HCT116 (cell line): ENCODE measurements around the gene NEK11. TPM values are rescaled to one million over a fixed set of nuclear protein-coding genes. Genes with fewer than 3 reads are reported as not detected.
"Not testable (repeated sequence)": the region's sequence is repeated elsewhere in the genome, so short reads cannot be mapped to it uniquely, and the experiment has no call there.

Experiments
- ATAC-seq: fragments of 200-7000 bp; cut with Tn5 transposase; 2 replicates; pipeline ENCODE4 v1.9.1; 2020; ENCODE audit warnings: mild to moderate bottlenecking, moderate library complexity
- BruUV-seq: library from RNA; stranded (reverse); fragments of 400-500 nt; replicated peaks from 2 replicates; lab custom pipeline; 2021; lab: Mats Ljungman, UMichigan
- CTCF ChIA-PET: fragments of 300-600 bp; sonication (Branson Sonifier 250); formaldehyde crosslinking; loops from one replicate; lab custom pipeline; 2021; ENCODE audit warnings: antibody characterized with exemption; lab: Charles Lee
- POLR2A ChIA-PET: fragments of 300-600, 350-600 bp; sonication (Branson Sonifier 250); formaldehyde crosslinking; loops from one replicate; lab custom pipeline; 2021; ENCODE audit warnings: antibody characterized with exemption; lab: Charles Lee
- RAD21 ChIA-PET, 2 experiments: fragments of 300-600 bp; sonication (Branson Sonifier 250); formaldehyde crosslinking; loops; one replicate each; lab custom pipeline; 2023; ENCODE audit warnings: low total read pairs in 2 of 2; ENCODE audit not compliant: uncharacterized antibody in 2 of 2, unreplicated experiment in 2 of 2, low non-redundant PET in 1 of 2; lab: Charles Lee
- DNase-seq: peaks from one replicate; pipeline ENCODE4 v3.0.0-alpha.2; 2010; ENCODE audit warnings: low read depth, low spot score
- H2AFZ ChIP-seq: fragments of 200-600 bp; shearing (Covaris generic), sonication (generic); 2 replicates; pipeline ENCODE4 v1.6.1; 2017; ENCODE audit warnings: low read depth, mixed run types, mixed read lengths, antibody characterized with exemption, low read length; ENCODE audit not compliant: poor library complexity, severe bottlenecking
- H3K27ac ChIP-seq: 2 replicates; pipeline ENCODE4 v1.5.1; 2012; ENCODE audit warnings: low read depth, low read length
- H3K27me3 ChIP-seq: fragments of 200-600 bp; sonication (generic); 2 replicates; pipeline ENCODE4 v1.6.1; 2016; ENCODE audit warnings: mixed run types, low read length, mixed read lengths; ENCODE audit not compliant: insufficient read depth
- H3K36me3 ChIP-seq, 2 experiments: fragments of 200-500 bp in 1 of 2; fragments of 200-600 bp in 1 of 2; sonication (Bioruptor generic) in 1 of 2; sonication (generic) in 1 of 2; 2 replicates each; pipeline versions ENCODE4 v1.5.1 to v1.6.1; 2014 to 2016; ENCODE audit warnings: low read length in 2 of 2, inconsistent platforms in 1 of 2, mixed read lengths in 1 of 2, mixed run types in 1 of 2; ENCODE audit not compliant: insufficient read depth in 2 of 2, control insufficient read depth in 1 of 2
- H3K4me1 ChIP-seq, 2 experiments: fragments of 200-600 bp in 1 of 2; sonication (generic) in 1 of 2; 2 replicates each; pipeline versions ENCODE4 v1.5.1 to v1.6.1; 2012 to 2017; ENCODE audit warnings: low read length in 2 of 2, inconsistent platforms in 1 of 2, mild to moderate bottlenecking in 1 of 2, mixed read lengths in 1 of 2, mixed run types in 1 of 2, moderate library complexity in 1 of 2; ENCODE audit not compliant: insufficient read depth in 2 of 2, control insufficient read depth in 1 of 2
- H3K4me2 ChIP-seq: fragments of 200-600 bp; sonication (generic); 2 replicates; pipeline ENCODE4 v1.6.1; 2017; ENCODE audit warnings: mixed run types, low read length, mixed read lengths
- H3K4me3 ChIP-seq, 2 experiments: fragments of 200-600 bp in 1 of 2; sonication (generic) in 1 of 2; replicated peaks in 1 of 2; 2 replicates each; pipeline ENCODE4 v1.5.1; 2011 to 2016; ENCODE audit warnings: low read length in 2 of 2, control low read depth in 1 of 2, low read depth in 1 of 2, mild to moderate bottlenecking in 1 of 2, mixed read lengths in 1 of 2, mixed run types in 1 of 2
- H3K79me2 ChIP-seq: fragments of 200-600 bp; sonication (generic); 2 replicates; pipeline ENCODE4 v1.6.1; 2017; ENCODE audit warnings: mild to moderate bottlenecking, mixed run types, low read length, moderate library complexity, mixed read lengths; ENCODE audit not compliant: insufficient read depth
- H3K9ac ChIP-seq: fragments of 200-600 bp; sonication (generic); 2 replicates; pipeline ENCODE4 v1.6.1; 2016; ENCODE audit warnings: low read length, mixed read lengths
- H3K9me2 ChIP-seq: fragments of 200-600 bp; sonication (generic), shearing (Covaris generic); 2 replicates; pipeline ENCODE4 v1.6.1; 2017; ENCODE audit warnings: mixed run types, mild to moderate bottlenecking, moderate library complexity; ENCODE audit not compliant: insufficient read depth
- H3K9me3 ChIP-seq, 2 experiments: fragments of 200-500 bp in 1 of 2; fragments of 200-600 bp in 1 of 2; sonication (Bioruptor generic) in 1 of 2; sonication (generic) in 1 of 2; 2 replicates each; pipeline ENCODE4 v1.6.1; 2014 to 2017; ENCODE audit warnings: low read length in 2 of 2, mixed read lengths in 2 of 2, inconsistent platforms in 1 of 2, low read depth in 1 of 2, mild to moderate bottlenecking in 1 of 2, mixed run types in 1 of 2, moderate library complexity in 1 of 2; ENCODE audit not compliant: control insufficient read depth in 1 of 2, insufficient read depth in 1 of 2
- H4K20me1 ChIP-seq: fragments of 200-600 bp; sonication (generic), shearing (Covaris generic); 2 replicates; pipeline ENCODE4 v1.6.1; 2017; ENCODE audit warnings: mixed run types, mild to moderate bottlenecking, moderate library complexity; ENCODE audit not compliant: insufficient read depth
- CEBPB ChIP-seq: IDR thresholded peaks from 2 replicates; pipeline ENCODE4 v1.6.1; 2012; ENCODE audit warnings: low read depth
- ELF1 ChIP-seq: IDR thresholded peaks from 2 replicates; pipeline ENCODE4 v1.6.1; 2012; ENCODE audit warnings: low read depth, borderline replicate concordance
- SP1 ChIP-seq: IDR thresholded peaks from 2 replicates; pipeline ENCODE4 v1.6.1; 2012; ENCODE audit warnings: low read depth
- SRF ChIP-seq: IDR thresholded peaks from 2 replicates; pipeline ENCODE4 v1.6.1; 2012; ENCODE audit warnings: low read depth
- YY1 ChIP-seq: IDR thresholded peaks from 2 replicates; pipeline ENCODE4 v1.6.1; 2011; ENCODE audit warnings: low read length, low read depth, moderate library complexity, mild to moderate bottlenecking; ENCODE audit not compliant: insufficient replicate concordance; ENCODE audit errors: extremely low read depth
- ZFX ChIP-seq: fragments of 450-650 bp; IDR thresholded peaks from 2 replicates; pipeline ENCODE4 v1.6.1; 2017
- intact Hi-C: fragments of 100-400 bp; cut with micrococcal nuclease; formaldehyde crosslinking; loops from 2 replicates; pipeline ENCODE4 v1.10.0; 2022
- total RNA-seq: library from RNA; stranded (reverse); gene quantifications from one replicate; pipeline ENCODE4 v1.2.1, GENCODE V29; 2021; ENCODE audit not compliant: unreplicated experiment
- TF ChIP-seq, protein P1 (sequence below): IDR thresholded peaks from 2 replicates; pipeline ENCODE4 v1.6.1; 2012

Gene NEK11
- total RNA-seq, 1 experiment from 2014 or later: 3.1 TPM

GRCh38 chr3:131036986-131037385 is 10.3 kb downstream of the NEK11 start:
- Histone ChIP-seq H2AFZ (no peak overlapping the region), H3K4me3 (no peak overlapping the region), H3K4me1 (no peaks in the 10 kb centered on the region), H4K20me1 (no peaks in the 10 kb centered on the region), H3K4me2 (no peak overlapping the region), H3K9me3 (no peaks in the 10 kb centered on the region), H3K27ac (no peak overlapping the region), H3K36me3 (no peaks in the 10 kb centered on the region), H3K79me2 (no peaks in the 10 kb centered on the region), H3K9me2 (no peaks in the 10 kb centered on the region), H3K27me3 (no peaks in the 10 kb centered on the region), H3K9ac (no peak overlapping the region)
- TF ChIP-seq ELF1 (no peak), YY1 (no peak), SP1 (no peak)
- TF ChIP-seq, protein P1, sequence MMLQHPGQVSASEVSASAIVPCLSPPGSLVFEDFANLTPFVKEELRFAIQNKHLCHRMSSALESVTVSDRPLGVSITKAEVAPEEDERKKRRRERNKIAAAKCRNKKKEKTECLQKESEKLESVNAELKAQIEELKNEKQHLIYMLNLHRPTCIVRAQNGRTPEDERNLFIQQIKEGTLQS: no peak
- ChIA-PET POLR2A (no interaction called here), CTCF (no interaction called here), RAD21 (no interaction called here)
- intact Hi-C loops: loop anchor here (10.0 kb wide), 3 partner anchors 618 to 1148 kb away; no protein-coding TSS in a partner anchor
- no peak for DNase-seq
- no TSS peak for BruUV-seq
- ATAC-seq: no peak

DNA sequence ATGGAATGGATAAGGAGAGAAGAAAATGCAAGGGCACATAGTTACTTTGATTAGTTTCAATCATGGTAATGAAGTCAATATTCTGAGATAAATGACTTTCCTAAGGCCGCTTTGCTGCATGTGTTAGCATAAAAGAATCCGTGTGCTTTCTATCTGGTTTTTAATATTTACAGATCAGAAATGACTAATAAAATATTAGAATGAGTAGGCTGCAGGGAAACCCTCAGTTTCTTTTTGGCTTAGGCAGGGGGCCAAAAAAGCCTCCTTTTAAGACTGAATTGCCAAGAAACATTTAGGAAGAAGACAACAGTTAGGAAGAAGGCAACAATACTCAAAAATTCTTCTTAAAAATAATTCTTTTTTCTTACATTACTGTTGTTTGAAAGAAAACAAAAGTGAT is 11.6 kb downstream of the NEK11 start:
- BruUV-seq: no TSS peak
- intact Hi-C loops: loop anchor here (10.0 kb wide), 3 partner anchors 616 to 1146 kb away; no protein-coding TSS in a partner anchor
- ATAC-seq: no peak

DNA sequence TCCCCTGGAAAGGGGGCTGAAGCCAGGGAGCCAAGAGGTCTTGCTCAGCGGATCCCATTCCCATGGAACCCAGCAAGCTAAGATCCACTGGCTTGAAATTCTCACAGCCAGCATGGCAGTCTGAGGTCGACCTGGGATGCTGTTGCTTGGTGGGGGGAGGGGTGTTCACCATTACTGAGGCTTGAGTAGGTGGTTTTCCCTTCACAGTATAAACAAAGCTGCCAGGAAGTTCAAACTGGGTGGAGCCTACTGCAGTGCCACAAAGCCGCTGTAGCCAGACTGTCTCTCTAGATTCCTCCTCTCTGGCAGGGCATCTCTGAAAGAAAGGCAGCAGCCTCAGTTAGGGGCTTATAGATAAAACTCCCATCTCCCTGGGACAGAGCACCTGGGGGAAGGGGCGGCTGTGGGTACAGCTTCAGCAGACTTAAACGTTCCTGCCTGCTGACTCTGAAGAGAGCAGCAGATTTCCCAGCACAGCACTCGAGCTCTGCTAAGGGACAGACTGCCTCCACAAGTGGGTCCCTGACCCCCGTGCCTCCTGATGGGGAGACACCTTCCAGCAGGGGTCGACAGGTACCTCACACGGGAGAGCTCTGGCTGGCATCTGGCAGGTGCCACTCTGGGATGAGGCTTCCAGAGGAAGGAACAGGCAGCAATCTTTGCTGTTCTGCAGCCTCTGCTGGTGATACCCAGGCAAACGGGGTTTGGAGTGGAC is 15.8 kb downstream of the NEK11 start:
- H3K9me3 ChIP-seq, H2AFZ ChIP-seq, POLR2A ChIA-PET, H3K4me3 ChIP-seq, ATAC-seq, H3K27me3 ChIP-seq, H3K4me1 ChIP-seq, H4K20me1 ChIP-seq, H3K79me2 ChIP-seq, H3K36me3 ChIP-seq, intact Hi-C loops, H3K27ac ChIP-seq, BruUV-seq, H3K9ac ChIP-seq, RAD21 ChIA-PET, DNase-seq, H3K9me2 ChIP-seq, H3K4me2 ChIP-seq: not testable (repeated sequence)
- CTCF ChIA-PET: interaction anchor here (1.3 kb wide), 1 partner anchor 9 kb away, joined by 3 read pairs; no protein-coding TSS in a partner anchor

More for the DNA sequence above, 11.6 kb downstream of the NEK11 start:
- no peaks in the 10 kb centered on the region for H3K9me2 ChIP-seq
- POLR2A ChIA-PET: no interaction called here
- no peak overlapping the region for H2AFZ ChIP-seq
- no peaks in the 10 kb centered on the region for H3K79me2 ChIP-seq
- CTCF ChIA-PET: no interaction called here
- no peak overlapping the region for H3K9ac ChIP-seq
- TF ChIP-seq CEBPB (no peak), SRF (no peak), ZFX (no peak)
- no peaks in the 10 kb centered on the region for H3K4me1 ChIP-seq
- no peak overlapping the region for H3K27ac ChIP-seq
- H4K20me1 ChIP-seq: no peaks in the 10 kb centered on the region
- no peaks in the 10 kb centered on the region for H3K27me3 ChIP-seq
- H3K36me3 ChIP-seq: no peaks in the 10 kb centered on the region
- no peak overlapping the region for H3K4me3 ChIP-seq
- DNase-seq: no peak
- RAD21 ChIA-PET: no interaction called here
- no peak overlapping the region for H3K4me2 ChIP-seq
- no peaks in the 10 kb centered on the region for H3K9me3 ChIP-seq
